Keratinocyte (primary cell): Measurements from ENCODE around the gene DMRT3. TPM values are rescaled to one million over a fixed set of nuclear protein-coding genes. Genes with fewer than 3 reads are reported as not detected.

Experiments
- DNase-seq: peaks from one replicate; pipeline ENCODE4 v3.0.0-alpha.2; 2011; ENCODE audit warnings: low read depth, missing footprints, low spot score
- FAIRE-seq: peaks from 2 replicates; lab custom pipeline; 2011; peaks lifted over from hg19 to GRCh38; lab: Jason Lieb, UNC
- H2AFZ ChIP-seq: 2 replicates; pipeline ENCODE4 v1.6.0; 2012; ENCODE audit warnings: low read length, control low read depth, inconsistent platforms; ENCODE audit not compliant: control insufficient read depth
- H3K27ac ChIP-seq: 2 replicates; pipeline ENCODE4 v1.5.1; 2011; ENCODE audit warnings: low read length; ENCODE audit not compliant: control insufficient read depth, insufficient read depth
- H3K27me3 ChIP-seq: 3 replicates; pipeline ENCODE4 v1.6.0; 2011; ENCODE audit warnings: low read length; ENCODE audit not compliant: control insufficient read depth, insufficient read depth; ENCODE audit errors: extremely low read depth
- H3K36me3 ChIP-seq, 2 experiments: 2 replicates in 1 of 2; 3 replicates in 1 of 2; pipeline ENCODE4 v1.5.1; 2011; ENCODE audit warnings: low read length in 2 of 2, mild to moderate bottlenecking in 1 of 2; ENCODE audit not compliant: control insufficient read depth in 2 of 2, insufficient read depth in 2 of 2; ENCODE audit errors: extremely low read depth in 1 of 2
- H3K4me1 ChIP-seq: 3 replicates; pipeline ENCODE4 v1.5.1; 2011; ENCODE audit warnings: low read length; ENCODE audit not compliant: control insufficient read depth, insufficient read depth; ENCODE audit errors: extremely low read depth
- H3K4me2 ChIP-seq: 3 replicates; pipeline ENCODE4 v1.6.0; 2011; ENCODE audit warnings: low read depth, low read length; ENCODE audit not compliant: control insufficient read depth, insufficient read depth; ENCODE audit errors: extremely low read depth
- H3K4me3 ChIP-seq, 3 experiments: fragments of 200-600 bp in 1 of 3; sonication (generic) in 1 of 3; 2 replicates in 2 of 3; 3 replicates in 1 of 3; pipeline ENCODE4 v1.5.1; 2011 to 2016; ENCODE audit warnings: low read length in 3 of 3, mild to moderate bottlenecking in 3 of 3, control low read depth in 2 of 3, inconsistent platforms in 1 of 3, low read depth in 1 of 3, mixed read lengths in 1 of 3, mixed run types in 1 of 3, moderate library complexity in 1 of 3; ENCODE audit not compliant: control insufficient read depth in 2 of 3, insufficient read depth in 2 of 3; ENCODE audit errors: extremely low read depth in 1 of 3
- H3K79me2 ChIP-seq: 2 replicates; pipeline ENCODE4 v1.6.0; 2012; ENCODE audit warnings: low read length; ENCODE audit not compliant: control insufficient read depth, insufficient read depth
- H3K9ac ChIP-seq: 3 replicates; pipeline ENCODE4 v1.6.0; 2011; ENCODE audit warnings: low read length; ENCODE audit not compliant: control insufficient read depth, insufficient read depth; ENCODE audit errors: extremely low read depth
- H3K9me1 ChIP-seq: 3 replicates; pipeline ENCODE4 v1.6.0; 2011; ENCODE audit warnings: low read length; ENCODE audit not compliant: control insufficient read depth, insufficient read depth; ENCODE audit errors: extremely low read depth
- H3K9me3 ChIP-seq: 2 replicates; pipeline ENCODE4 v1.5.1; 2012; ENCODE audit warnings: low read depth, low read length; ENCODE audit not compliant: control insufficient read depth
- H4K20me1 ChIP-seq: 3 replicates; pipeline ENCODE4 v1.6.0; 2011; ENCODE audit warnings: low read length; ENCODE audit not compliant: control insufficient read depth, insufficient read depth; ENCODE audit errors: extremely low read depth
- EZH2 ChIP-seq: IDR thresholded peaks from one replicate; pipeline ENCODE4 v1.6.1; 2012; ENCODE audit warnings: inconsistent platforms, mild to moderate bottlenecking, low read length, moderate library complexity
- dilution Hi-C: fragments of 300-500 bp; cut with MboI; formaldehyde crosslinking; loops from one replicate; pipeline ENCODE4 v1.7.0; 2020; ENCODE audit warnings: low sequenced_read_pairs; ENCODE audit not compliant: extremely low pct_ligation_motif_present
- polyA plus RNA-seq, 5 experiments: library from polyadenylated mRNA; depleted of rRNA in 3 of 5; stranded (reverse) in 3 of 5; stranded (forward) in 1 of 5; unstranded in 1 of 5; fragments of >200 nt; gene quantifications; 1 replicate in 1 of 5; 2 replicates in 3 of 5; 3 replicates in 1 of 5; pipeline versions ENCODE4 v1.2.1 to v1.2.3, GENCODE V29; 2011 to 2012; ENCODE audit warnings: missing spikeins in 2 of 5, low read depth in 1 of 5, low replicate concordance in 1 of 5
- TF ChIP-seq, protein P1 (sequence below), 3 experiments: IDR thresholded peaks in 1 of 3; conservative IDR thresholded peaks in 1 of 3; optimal IDR thresholded peaks in 1 of 3; 2 replicates in 2 of 3; 3 replicates in 1 of 3; pipeline versions ENCODE3 to v1.5.1; 2011; ENCODE audit warnings: low read length in 3 of 3, mild to moderate bottlenecking in 3 of 3, moderate library complexity in 2 of 3, control low read depth in 1 of 3, inconsistent platforms in 1 of 3; ENCODE audit not compliant: insufficient read depth in 2 of 3; ENCODE audit errors: extremely low read depth in 1 of 3

The DMRT3 gene
- polyA plus RNA-seq, 1 donor (not counting 4 experiments of a cell fraction or from before 2014, with no cell fraction given): not detected

DNA sequence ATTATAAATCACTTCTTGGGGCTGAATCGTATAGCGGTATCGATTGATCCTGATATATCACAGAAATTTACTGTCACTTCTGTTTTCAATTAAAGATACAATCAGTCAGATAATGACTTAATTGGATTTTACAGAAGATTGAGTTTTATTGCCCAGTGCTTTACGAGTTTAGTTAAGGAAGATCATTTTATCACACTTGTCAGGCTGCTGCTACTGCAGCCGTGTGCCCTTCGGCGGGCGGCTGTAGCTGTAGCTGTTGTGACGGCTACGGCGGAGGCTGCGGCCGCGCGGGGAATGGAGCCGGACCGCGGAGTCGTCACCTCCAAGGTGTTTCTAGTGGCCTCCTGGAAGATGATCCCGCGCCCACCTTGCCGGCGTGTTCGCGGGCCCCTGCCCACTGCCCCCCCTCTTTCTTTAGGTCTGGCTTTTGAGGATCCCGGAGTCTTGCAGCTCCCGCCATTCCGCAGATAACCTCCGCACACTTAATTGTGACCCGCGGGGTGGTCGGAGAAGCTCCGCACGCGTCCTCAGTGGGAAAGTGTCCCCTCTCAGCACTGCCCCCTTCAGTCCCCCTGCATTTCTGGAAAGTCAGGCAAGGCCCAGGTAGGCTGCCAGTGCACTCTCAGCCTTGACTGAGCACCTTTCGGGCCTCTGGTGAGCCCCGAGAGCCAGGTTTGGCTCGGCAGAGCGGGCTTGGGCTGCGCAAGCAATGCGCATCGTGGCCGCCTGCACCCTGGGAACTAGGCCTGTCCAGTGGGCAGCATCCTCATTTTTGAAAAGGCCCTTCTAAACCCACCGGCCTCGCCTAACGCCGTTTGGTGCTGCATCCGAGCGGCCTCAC is 6.9 kb upstream of the DMRT3 start:
- Histone ChIP-seq H3K9me1 (no peaks in the 10 kb centered on the region), H3K4me2 (no peak overlapping the region), H3K36me3 (no peaks in the 10 kb centered on the region), H3K4me1 (no peaks in the 10 kb centered on the region), H4K20me1 (no peaks in the 10 kb centered on the region), H3K27ac (no peak overlapping the region), H3K4me3 (no peak overlapping the region), H3K27me3 (peaks cover 94% of the 10 kb centered on the region), H3K79me2 (no peaks in the 10 kb centered on the region), H3K9ac (no peak overlapping the region), H2AFZ (no peak overlapping the region), H3K9me3 (peaks cover 3% of the 10 kb centered on the region)
- dilution Hi-C loops: no loop called here
- no peak for FAIRE-seq
- DNase-seq: no peak
- TF ChIP-seq EZH2: peak; percentile 85
- TF ChIP-seq, protein P1, sequence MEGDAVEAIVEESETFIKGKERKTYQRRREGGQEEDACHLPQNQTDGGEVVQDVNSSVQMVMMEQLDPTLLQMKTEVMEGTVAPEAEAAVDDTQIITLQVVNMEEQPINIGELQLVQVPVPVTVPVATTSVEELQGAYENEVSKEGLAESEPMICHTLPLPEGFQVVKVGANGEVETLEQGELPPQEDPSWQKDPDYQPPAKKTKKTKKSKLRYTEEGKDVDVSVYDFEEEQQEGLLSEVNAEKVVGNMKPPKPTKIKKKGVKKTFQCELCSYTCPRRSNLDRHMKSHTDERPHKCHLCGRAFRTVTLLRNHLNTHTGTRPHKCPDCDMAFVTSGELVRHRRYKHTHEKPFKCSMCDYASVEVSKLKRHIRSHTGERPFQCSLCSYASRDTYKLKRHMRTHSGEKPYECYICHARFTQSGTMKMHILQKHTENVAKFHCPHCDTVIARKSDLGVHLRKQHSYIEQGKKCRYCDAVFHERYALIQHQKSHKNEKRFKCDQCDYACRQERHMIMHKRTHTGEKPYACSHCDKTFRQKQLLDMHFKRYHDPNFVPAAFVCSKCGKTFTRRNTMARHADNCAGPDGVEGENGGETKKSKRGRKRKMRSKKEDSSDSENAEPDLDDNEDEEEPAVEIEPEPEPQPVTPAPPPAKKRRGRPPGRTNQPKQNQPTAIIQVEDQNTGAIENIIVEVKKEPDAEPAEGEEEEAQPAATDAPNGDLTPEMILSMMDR (optimal IDR thresholded peaks at IDR 0.05 in 1 of 3, IDR thresholded peaks at IDR 0.05 in 1 of 3, conservative IDR thresholded peaks at IDR 0.05 in 1 of 3; ENCODE audit: extremely low read depth in 1 of 3, insufficient read depth in 2 of 3, low read length in 3 of 3): no peak

DNA sequence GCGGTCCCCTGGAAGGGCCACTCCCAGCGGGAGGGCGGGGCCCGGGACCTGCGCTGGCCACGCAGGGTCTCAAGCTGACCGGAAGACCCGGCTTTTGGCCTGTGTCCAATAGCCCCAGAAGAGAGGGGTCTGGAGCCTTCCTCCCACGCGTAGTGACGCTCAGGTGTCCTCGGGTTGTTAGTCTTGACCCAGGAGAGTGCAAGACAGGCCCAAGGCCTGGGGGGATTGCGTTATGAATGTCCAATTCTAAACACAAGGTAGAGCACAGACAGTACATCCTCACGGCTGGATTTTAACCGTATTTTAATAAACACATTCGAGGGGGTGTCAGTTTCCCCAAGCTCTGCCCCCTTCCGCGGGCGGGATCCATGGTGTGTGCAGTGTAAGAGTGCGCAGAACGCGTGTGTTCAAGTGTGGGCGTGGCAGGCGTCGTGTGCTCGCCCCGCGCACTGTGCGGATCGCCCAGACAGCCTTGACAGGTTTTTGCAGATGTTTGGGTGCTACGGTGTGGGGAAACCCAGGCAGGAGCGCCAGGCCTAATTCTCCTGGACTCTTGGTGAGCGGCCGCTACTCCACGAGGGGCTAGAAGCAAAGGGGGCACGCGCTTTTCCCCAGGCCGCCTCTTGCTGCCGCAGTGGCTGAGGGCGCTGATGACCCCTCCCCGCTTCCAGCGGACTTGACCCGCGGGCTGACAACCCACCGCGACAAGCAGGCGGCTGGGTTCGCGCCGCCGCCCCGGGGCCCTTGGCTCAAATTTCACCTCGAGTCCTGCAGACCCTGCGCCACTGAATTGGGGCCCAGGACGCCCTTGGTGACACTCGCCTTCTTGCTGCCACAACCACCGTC is 6.1 kb upstream of the DMRT3 start:
- Histone ChIP-seq H3K36me3 (no peaks in the 10 kb centered on the region), H3K9me3 (peaks cover 3% of the 10 kb centered on the region), H3K9ac (no peak overlapping the region), H3K79me2 (no peaks in the 10 kb centered on the region), H3K4me3 (no peak overlapping the region), H4K20me1 (no peaks in the 10 kb centered on the region), H3K4me2 (no peak overlapping the region), H3K27ac (no peak overlapping the region), H3K9me1 (no peaks in the 10 kb centered on the region), H2AFZ (no peak overlapping the region), H3K4me1 (no peaks in the 10 kb centered on the region), H3K27me3 (peaks cover 96% of the 10 kb centered on the region)
- DNase-seq (no peak), FAIRE-seq (no peak)
- TF ChIP-seq EZH2: peak; percentile 12
- TF ChIP-seq, protein P1 (optimal IDR thresholded peaks at IDR 0.05 in 1 of 3, IDR thresholded peaks at IDR 0.05 in 1 of 3, conservative IDR thresholded peaks at IDR 0.05 in 1 of 3; ENCODE audit: extremely low read depth in 1 of 3, insufficient read depth in 2 of 3, low read length in 3 of 3): no peak
- dilution Hi-C loops: no loop called here
